GM12873 (cell line): Measurements from ENCODE around the gene PEAR1.

Experiments used
- TF ChIP-seq, protein P1 (sequence below): IDR thresholded peaks from 2 replicates; pipeline ENCODE4 v1.5.1; 2012; ENCODE audit warnings: low read depth, mild to moderate bottlenecking, moderate library complexity, low read length, control low read depth; ENCODE audit not compliant: insufficient read depth; ENCODE audit errors: missing control alignments

Gene PEAR1

DNA sequence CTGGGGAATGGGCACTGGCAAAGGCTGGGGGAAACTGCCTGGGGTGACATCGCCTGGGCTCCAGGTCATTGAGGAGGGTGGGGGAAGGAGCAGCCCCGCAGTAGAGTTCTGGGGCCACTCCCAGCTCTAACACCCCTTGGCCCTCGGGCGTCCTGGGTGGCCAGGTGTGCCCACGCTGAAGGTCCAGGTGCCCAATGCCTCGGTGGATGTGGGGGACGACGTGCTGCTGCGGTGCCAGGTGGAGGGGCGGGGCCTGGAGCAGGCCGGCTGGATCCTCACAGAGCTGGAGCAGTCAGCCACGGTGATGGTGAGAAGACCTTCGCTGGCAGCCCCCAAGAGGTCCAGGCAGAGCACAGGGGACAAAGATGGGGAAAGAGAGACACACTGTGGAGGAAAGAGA is 25.2 kb upstream of the PEAR1 start:
- TF ChIP-seq, protein P1, sequence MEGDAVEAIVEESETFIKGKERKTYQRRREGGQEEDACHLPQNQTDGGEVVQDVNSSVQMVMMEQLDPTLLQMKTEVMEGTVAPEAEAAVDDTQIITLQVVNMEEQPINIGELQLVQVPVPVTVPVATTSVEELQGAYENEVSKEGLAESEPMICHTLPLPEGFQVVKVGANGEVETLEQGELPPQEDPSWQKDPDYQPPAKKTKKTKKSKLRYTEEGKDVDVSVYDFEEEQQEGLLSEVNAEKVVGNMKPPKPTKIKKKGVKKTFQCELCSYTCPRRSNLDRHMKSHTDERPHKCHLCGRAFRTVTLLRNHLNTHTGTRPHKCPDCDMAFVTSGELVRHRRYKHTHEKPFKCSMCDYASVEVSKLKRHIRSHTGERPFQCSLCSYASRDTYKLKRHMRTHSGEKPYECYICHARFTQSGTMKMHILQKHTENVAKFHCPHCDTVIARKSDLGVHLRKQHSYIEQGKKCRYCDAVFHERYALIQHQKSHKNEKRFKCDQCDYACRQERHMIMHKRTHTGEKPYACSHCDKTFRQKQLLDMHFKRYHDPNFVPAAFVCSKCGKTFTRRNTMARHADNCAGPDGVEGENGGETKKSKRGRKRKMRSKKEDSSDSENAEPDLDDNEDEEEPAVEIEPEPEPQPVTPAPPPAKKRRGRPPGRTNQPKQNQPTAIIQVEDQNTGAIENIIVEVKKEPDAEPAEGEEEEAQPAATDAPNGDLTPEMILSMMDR, result no peak

DNA sequence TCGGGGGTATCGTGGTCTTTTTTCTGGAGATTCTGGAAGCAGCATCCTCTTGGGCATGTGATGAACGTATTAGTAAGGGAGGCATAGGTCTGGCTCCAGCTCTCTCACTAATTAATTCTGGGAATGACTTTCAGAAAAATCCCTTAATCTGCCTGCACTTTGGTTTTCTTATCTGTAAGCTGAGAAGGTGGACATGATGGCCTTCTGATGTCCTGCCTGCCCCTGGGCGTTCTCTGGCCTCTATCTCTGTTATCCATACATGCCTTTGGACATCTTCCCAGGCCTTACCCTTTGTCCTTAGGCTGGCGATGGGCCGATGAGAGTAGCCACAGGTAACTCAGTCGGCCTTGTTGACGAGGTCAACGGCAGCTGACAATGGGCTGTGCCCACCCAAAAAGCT is 24.1 kb upstream of the PEAR1 start:
- TF ChIP-seq, protein P1, result no peak

DNA sequence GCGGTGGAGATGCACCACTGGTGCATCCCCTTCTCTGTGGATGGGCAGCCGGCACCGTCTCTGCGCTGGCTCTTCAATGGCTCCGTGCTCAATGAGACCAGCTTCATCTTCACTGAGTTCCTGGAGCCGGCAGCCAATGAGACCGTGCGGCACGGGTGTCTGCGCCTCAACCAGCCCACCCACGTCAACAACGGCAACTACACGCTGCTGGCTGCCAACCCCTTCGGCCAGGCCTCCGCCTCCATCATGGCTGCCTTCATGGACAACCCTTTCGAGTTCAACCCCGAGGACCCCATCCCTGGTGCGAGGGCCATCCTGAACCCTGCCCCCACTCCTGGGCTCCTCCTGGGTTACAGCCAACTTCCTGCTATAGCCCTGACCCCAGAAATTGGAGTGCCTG is 19.9 kb upstream of the PEAR1 start:
- TF ChIP-seq, protein P1, result no peak

DNA sequence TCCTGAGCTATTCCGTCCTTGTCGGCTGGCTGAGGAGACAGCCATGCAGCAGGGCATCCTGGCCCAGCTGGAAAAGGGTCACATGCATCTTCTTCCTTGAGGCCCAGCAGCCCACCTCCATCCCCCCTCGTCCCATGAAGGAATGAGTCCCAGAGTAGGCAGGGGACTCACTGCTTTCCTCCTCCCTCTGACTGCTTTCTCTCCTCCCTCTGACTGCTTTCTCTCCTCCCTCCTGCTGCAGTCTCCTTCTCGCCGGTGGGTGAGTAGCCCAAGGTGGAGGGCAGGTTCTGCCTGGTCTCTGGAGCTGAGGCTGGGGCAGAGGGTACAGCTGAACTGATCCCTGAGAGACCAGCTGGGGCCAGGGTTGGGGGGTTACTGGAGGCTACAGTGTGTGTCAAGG is 19.4 kb upstream of the PEAR1 start:
- TF ChIP-seq, protein P1, result no peak

DNA sequence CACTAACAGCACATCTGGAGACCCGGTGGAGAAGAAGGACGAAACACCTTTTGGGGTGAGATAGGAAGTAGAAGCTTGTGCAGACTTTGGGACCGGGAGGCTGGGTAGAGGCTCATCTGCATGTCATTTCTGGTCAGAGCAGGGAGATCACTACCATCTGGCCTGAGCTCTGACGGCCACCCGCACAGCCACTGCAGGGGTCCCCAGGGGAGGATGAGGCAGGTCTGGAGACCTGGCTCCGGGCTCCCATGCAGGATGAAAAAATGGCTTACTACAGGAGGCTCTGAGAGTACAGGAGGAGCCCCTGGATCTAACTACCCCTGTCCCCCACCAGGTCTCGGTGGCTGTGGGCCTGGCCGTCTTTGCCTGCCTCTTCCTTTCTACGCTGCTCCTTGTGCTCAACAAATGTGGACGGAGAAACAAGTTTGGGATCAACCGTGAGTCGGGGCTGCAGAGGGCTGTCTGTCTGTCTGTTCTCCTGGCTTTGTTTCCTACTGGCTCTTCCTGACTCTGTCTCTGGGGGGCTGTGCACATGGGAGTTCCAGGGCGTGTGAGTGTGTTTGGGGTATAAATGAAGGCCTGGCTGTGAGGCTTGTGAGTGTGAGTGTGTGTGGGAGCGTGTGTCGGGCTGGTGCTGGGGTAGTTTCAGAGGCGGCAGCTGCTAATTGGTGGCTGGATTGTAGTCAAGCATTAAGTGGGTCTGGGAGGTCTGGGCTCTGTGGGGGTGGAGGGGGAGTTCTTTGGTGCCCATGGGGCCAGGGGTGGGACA is 18.8 kb upstream of the PEAR1 start:
- TF ChIP-seq, protein P1, result no peak

DNA sequence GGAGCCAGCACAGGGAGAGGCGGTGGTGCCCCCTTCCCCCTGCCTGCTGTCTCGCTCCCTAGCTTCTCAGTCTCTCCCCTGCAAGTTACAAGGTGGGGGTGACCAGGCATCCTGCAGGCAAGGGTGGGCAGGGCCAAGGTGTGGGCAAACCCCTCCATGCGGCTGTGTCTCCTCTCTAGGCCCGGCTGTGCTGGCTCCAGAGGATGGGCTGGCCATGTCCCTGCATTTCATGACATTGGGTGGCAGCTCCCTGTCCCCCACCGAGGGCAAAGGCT is 18.2 kb upstream of the PEAR1 start:
- TF ChIP-seq, protein P1, result no peak

DNA sequence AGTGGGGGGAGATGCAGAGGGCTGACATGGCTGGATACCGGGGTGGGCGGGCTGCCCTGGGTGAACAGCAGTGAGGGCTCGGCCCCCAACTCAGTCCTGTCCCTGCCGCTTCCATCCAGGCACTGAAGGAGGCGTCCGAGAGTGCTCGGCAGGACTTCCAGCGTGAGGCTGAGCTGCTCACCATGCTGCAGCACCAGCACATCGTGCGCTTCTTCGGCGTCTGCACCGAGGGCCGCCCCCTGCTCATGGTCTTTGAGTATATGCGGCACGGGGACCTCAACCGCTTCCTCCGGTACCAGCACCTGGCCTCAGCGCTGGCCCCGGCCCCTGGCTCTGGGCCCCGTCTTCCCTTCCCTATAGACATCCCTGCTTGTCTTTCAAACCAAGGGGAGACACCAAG is 17.2 kb upstream of the PEAR1 start:
- TF ChIP-seq, protein P1, result no peak
